Psoas muscle (tissue), 8 donors: Measurements from ENCODE around the gene CCDC102A. TPM values are rescaled to one million over a fixed set of nuclear protein-coding genes. Genes with fewer than 3 reads are reported as not detected.

ENCODE experiments used
- ATAC-seq, 4 donors: fragments of 200-7000 bp; cut with Tn5 transposase; one replicate each; pipeline ENCODE4 v1.9.1; 2020; ENCODE audit warnings: moderate library complexity in 3 of 4, mild to moderate bottlenecking in 2 of 4
- DNase-seq, 2 donors: peaks; one replicate each; pipeline ENCODE4 v3.0.0-alpha.2; 2020
- H3K27ac ChIP-seq: fragments of 200-600 bp; one replicate; pipeline ENCODE4 v1.8.0; 2022
- H3K27me3 ChIP-seq, 3 donors: fragments of 200-600 bp in 1 of 3; one replicate each; pipeline versions ENCODE4 v1.6.1 to v1.8.0; 2013 to 2022; ENCODE audit warnings: low read length in 2 of 3, mild to moderate bottlenecking in 2 of 3, moderate library complexity in 1 of 3; ENCODE audit not compliant: insufficient read depth in 3 of 3
- H3K36me3 ChIP-seq, 2 donors: fragments of 200-600 bp in 1 of 2; one replicate each; pipeline versions ENCODE4 v1.6.1 to v1.8.0; 2013 to 2022; ENCODE audit warnings: low read depth in 1 of 2, mild to moderate bottlenecking in 1 of 2, moderate library complexity in 1 of 2; ENCODE audit not compliant: insufficient read depth in 1 of 2
- H3K4me1 ChIP-seq: fragments of 200-600 bp; one replicate; pipeline ENCODE4 v1.8.0; 2022
- H3K4me3 ChIP-seq: fragments of 200-600 bp; one replicate; pipeline ENCODE4 v1.8.0; 2022; ENCODE audit warnings: mild to moderate bottlenecking
- H3K9me3 ChIP-seq: fragments of 200-600 bp; one replicate; pipeline ENCODE4 v1.8.0; 2022
- CTCF ChIP-seq: fragments of 200-600 bp; IDR thresholded peaks from one replicate; pipeline ENCODE4 v1.8.0; 2022; ENCODE audit warnings: antibody characterized with exemption
- WGBS, 3 donors: extraction: QIAGEN DNeasy Blood & Tissue Kit; methylation state at CpG; one replicate each; pipeline versions ENCODE4 v1.1.6 to v1.1.7; 2013; 5-methylcytosine and 5-hydroxymethylcytosine counted together
- intact Hi-C, 2 donors: fragments of 100-400 bp; cut with DNase I; formaldehyde crosslinking; loops; one replicate each; pipeline versions ENCODE4 v1.11.0 to v1.14.2; 2022
- polyA plus RNA-seq, 3 donors: library from polyadenylated mRNA; stranded (reverse); fragments of 200-250 nt; gene quantifications; one replicate each; pipeline ENCODE4 v1.2.3, GENCODE V29; 2013
- total RNA-seq, 4 donors: library from RNA; stranded (reverse); fragmentation: NEBNext Ultra II Directional in 2 of 4; extraction: Animal tissue kit (Norgen Biotek cat#: 25700) in 2 of 4; gene quantifications; one replicate each; pipeline versions ENCODE4 v1.2.1 to v1.2.4, GENCODE V29; 2021 to 2023
- donor health status: healthy with polysubstance abuse.
- donor health status: DM: no; HTN: no; CAD: no; lungs with moderate emphysema.
- donor health status: Bipolar disorder and iron deficiency.
- donor health status: healthy.
- donor health status: DM: yes; HTN: yes; CAD: no.
- donor health status: DM: no; HTN: no; CAD: no.
- donor health status: DM: no; HTN: no; CAD: no.
- donor health status: DM: yes; HTN: yes; CAD: no.

CCDC102A gene
- total and polyA plus RNA-seq, 7 donors, result 0.95 to 2.4 (median 1.7) TPM

GRCh38 chr16:57533431-57534336 lies 2.7 kb downstream of the CCDC102A start:
- intact Hi-C loops, result no loop called here
- TF ChIP-seq CTCF, result no peak
- 50 to 56% (median 55%) methylated on average over 19 of the region's 19 CpGs for WGBS, 3 donors

GRCh38 chr16:57532266-57532625 lies 4.1 kb downstream of the CCDC102A start:
- no peak for ATAC-seq
- Histone ChIP-seq H3K4me3 (no peak overlapping the region), H3K36me3 (no peaks in the 10 kb centered on the region), H3K4me1 (peaks cover 11% of the 10 kb centered on the region), H3K27ac (no peak overlapping the region), H3K9me3 (no peaks in the 10 kb centered on the region), H3K27me3 (no peaks in the 10 kb centered on the region)
- 78 to 80% (median 79%) methylated on average over 7 of the region's 7 CpGs for WGBS, 3 donors
- no peak for DNase-seq
- intact Hi-C loops, result no loop called here
- TF ChIP-seq CTCF, result no peak

More at GRCh38 chr16:57533431-57534336, 2.7 kb downstream of the CCDC102A start:
- Histone ChIP-seq H3K36me3 (no peaks in the 10 kb centered on the region), H3K4me3 (no peak overlapping the region), H3K4me1 (peaks cover 11% of the 10 kb centered on the region), H3K27me3 (no peaks in the 10 kb centered on the region), H3K9me3 (no peaks in the 10 kb centered on the region), H3K27ac (no peak overlapping the region)
- DNase-seq (no peak), ATAC-seq (no peak)

GRCh38 chr16:57531635-57532265 lies 4.6 kb downstream of the CCDC102A start:
- TF ChIP-seq CTCF, result no peak
- intact Hi-C loops, result no loop called here
- no peaks in the 10 kb centered on the region for H3K36me3 ChIP-seq
- H3K4me3 ChIP-seq, result no peak overlapping the region
- H3K9me3 ChIP-seq, result no peaks in the 10 kb centered on the region
- WGBS, 3 donors, result 81 to 88% (median 81%) methylated on average over 8 of the region's 8 CpGs
- no peak for ATAC-seq
- no peak for DNase-seq
- H3K4me1 ChIP-seq, result peaks cover 9% of the 10 kb centered on the region
- H3K27me3 ChIP-seq, result no peaks in the 10 kb centered on the region
- no peak overlapping the region for H3K27ac ChIP-seq

GRCh38 chr16:57531253-57531575 lies 5.2 kb downstream of the CCDC102A start:
- H3K36me3 ChIP-seq, result no peaks in the 10 kb centered on the region
- H3K4me1 ChIP-seq, result peaks cover 7% of the 10 kb centered on the region
- intact Hi-C loops, result no loop called here
- no peak for ATAC-seq
- no peak overlapping the region for H3K4me3 ChIP-seq
- DNase-seq, result peak in 1 of 2 donors; percentile 22
- no peak overlapping the region for H3K27ac ChIP-seq
- no peaks in the 10 kb centered on the region for H3K9me3 ChIP-seq
- WGBS, 3 donors, result 85 to 91% (median 88%) methylated on average over 3 of the region's 3 CpGs
- no peaks in the 10 kb centered on the region for H3K27me3 ChIP-seq
- no peak for TF ChIP-seq CTCF
